ENCODE data around the gene STK11IP. TPM values are rescaled to one million over a fixed set of nuclear protein-coding genes. Genes with fewer than 3 reads are reported as not detected.

The STK11IP gene
- total RNA-seq = 10 to 100 TPM; 34.6 to 42.0 (median 39.6) TPM
- long read RNA-seq, donor 1, partial matches to known transcripts = 17 of 36 reads
- long read RNA-seq, donor 1, other reads (novel, unspliced or antisense) = 15 of 36 reads
- long read RNA-seq, donor 2, partial matches to known transcripts = 2 of 8 reads
- long read RNA-seq, donor 2, other reads (novel, unspliced or antisense) = 5 of 8 reads

GRCh38 chr2:219597552-219598307 lies at the start of gene STK11IP:
TSS of gene STK11IP (plus strand) at chr2:219597857. CDS start at chr2:219598120, 263 bp downstream.
- peaks cover 13% of the 10 kb centered on the region for H3K4me1 ChIP-seq (ENCODE audit: low read depth)

GRCh38 chr2:219548990-219549389 lies 48.7 kb upstream of the STK11IP start:
- DNase-seq (no peak), ATAC-seq (no peak)
- TF ChIP-seq, protein P1, sequence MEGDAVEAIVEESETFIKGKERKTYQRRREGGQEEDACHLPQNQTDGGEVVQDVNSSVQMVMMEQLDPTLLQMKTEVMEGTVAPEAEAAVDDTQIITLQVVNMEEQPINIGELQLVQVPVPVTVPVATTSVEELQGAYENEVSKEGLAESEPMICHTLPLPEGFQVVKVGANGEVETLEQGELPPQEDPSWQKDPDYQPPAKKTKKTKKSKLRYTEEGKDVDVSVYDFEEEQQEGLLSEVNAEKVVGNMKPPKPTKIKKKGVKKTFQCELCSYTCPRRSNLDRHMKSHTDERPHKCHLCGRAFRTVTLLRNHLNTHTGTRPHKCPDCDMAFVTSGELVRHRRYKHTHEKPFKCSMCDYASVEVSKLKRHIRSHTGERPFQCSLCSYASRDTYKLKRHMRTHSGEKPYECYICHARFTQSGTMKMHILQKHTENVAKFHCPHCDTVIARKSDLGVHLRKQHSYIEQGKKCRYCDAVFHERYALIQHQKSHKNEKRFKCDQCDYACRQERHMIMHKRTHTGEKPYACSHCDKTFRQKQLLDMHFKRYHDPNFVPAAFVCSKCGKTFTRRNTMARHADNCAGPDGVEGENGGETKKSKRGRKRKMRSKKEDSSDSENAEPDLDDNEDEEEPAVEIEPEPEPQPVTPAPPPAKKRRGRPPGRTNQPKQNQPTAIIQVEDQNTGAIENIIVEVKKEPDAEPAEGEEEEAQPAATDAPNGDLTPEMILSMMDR (IDR thresholded peaks at IDR 0.05) = no peak
- Histone ChIP-seq H3K4me1 (ENCODE audit: low read depth) (peaks cover 19% of the 10 kb centered on the region), H3K9me3 (no peaks in the 10 kb centered on the region), H3K4me3 (no peak overlapping the region), H3K36me3 (ENCODE audit: low read depth) (no peaks in the 10 kb centered on the region)
- intact Hi-C loops (cut with DNase I, micrococcal nuclease) = no loop called here

More at GRCh38 chr2:219597552-219598307, at the start of gene STK11IP:
- TF ChIP-seq, protein P1 (IDR thresholded peaks at IDR 0.05) = no peak
- intact Hi-C loops (cut with DNase I, micrococcal nuclease) = no loop called here
- Histone ChIP-seq H3K9me3 (no peaks in the 10 kb centered on the region), H3K4me3 (peak within 1 kb of the TSS; percentile 54), H3K36me3 (ENCODE audit: low read depth) (no peaks in the 10 kb centered on the region)
- DNase-seq = peak; percentile 96 to 99 (median 98)
- ATAC-seq = peak; percentile 98

- TF ChIP-seq, protein P1 (IDR thresholded peaks at IDR 0.05) = no peak
- DNase-seq (no peak), ATAC-seq (no peak)
- Histone ChIP-seq H3K4me1 (ENCODE audit: low read depth) (peaks cover 13% of the 10 kb centered on the region), H3K36me3 (ENCODE audit: low read depth) (no peaks in the 10 kb centered on the region), H3K4me3 (no peak overlapping the region), H3K9me3 (no peaks in the 10 kb centered on the region)
- intact Hi-C loops (cut with DNase I, micrococcal nuclease) = no loop called here
Measured at GRCh38 chr2:219549619-219550018, 48.0 kb upstream of the STK11IP start.

DNA sequence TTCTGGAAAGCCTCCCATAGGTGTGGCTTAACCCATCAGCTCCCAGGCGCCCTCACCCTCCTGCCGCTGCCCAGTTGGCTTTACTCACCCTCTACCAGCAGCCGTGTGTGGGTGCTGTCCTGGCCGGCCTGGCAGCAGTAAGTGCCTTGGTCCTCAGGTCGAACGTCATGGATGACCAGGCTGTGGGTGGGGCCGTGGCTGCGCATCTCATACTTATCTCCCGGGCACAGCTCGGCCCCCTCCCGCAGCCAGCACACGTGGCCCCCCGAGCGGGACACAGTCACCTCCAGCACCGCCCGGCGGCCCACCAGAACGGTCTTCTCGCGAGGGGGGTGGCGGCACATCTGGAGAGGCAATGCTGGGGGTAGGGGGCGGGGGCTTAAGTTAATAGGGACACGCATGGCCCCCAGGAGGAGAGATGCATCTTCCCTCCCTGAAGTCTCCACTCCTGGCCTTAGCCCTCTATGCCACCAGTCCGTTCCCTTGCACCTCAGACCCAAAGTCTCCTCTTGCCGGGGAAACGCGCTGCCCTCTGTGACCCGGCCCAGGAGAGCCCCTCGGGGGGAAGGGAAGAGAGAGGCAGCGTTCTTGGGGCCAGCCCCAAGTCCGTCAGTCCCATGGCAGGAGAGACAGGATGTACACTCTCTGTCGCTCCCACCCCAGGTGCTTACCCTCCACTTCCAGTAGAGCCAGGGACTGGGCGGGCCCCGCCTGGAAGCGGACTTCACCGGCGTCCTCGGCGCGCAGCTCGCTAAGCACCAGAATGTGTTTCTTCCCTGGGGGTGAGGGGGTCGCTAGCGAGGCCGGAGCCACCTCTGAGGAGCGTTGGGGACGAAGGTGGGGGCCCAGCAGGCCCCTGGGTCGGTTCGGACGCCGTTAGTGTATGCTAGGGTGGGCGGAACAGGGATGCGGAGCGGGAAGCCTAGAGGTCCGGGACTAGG lies 45.9 kb upstream of the STK11IP start:
- ATAC-seq (peak; percentile 33), DNase-seq (peak in 1 of 3 donors; percentile 57)
- TF ChIP-seq, protein P1 (IDR thresholded peaks at IDR 0.05) = no peak
- Histone ChIP-seq H3K9me3 (no peaks in the 10 kb centered on the region), H3K36me3 (ENCODE audit: low read depth) (no peaks in the 10 kb centered on the region), H3K4me1 (ENCODE audit: low read depth) (peaks cover 13% of the 10 kb centered on the region), H3K4me3 (no peak overlapping the region)
- intact Hi-C loops (cut with DNase I, micrococcal nuclease) = no loop called here

DNA sequence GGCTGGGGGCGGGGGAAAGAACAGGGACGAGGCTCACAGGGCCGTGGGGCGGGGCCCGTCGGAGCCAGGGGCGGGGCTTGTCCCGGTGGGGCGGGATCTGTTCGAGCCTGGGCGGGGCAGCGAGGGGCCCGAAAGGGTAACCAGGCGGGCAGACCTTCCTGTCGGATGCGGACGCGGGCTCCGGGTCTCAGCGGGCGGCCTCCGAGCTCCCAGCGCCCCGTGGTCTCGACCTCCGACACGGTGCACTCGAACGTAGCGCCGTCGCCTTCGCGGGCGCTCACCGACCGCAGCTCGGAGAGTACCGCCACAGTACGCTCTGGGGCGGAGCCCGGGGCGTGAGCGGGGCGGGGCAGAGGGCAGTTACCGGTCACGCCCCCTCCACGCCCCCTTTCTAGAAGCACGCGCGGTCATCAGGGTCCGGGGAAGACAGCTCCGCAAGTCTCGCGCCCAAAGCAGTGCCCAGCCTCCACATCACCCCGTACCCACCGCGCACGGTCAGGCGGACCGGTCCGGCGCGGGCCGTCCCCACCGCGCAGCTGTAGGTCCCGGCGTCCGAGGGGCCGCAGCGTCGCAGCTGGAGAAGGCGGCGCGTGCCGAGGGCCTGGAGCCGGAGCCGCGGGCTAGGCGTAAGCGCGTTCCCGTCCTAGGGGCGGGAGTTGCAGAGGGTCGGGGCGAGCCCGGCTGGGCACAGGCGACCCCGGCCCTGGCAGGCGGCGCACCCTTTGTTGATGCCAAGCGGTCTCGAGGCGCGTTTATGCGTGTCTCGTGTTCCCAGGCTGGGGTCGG lies 45.1 kb upstream of the STK11IP start:
- TF ChIP-seq, protein P1 (IDR thresholded peaks at IDR 0.05) = no peak
- Histone ChIP-seq H3K9me3 (no peaks in the 10 kb centered on the region), H3K36me3 (ENCODE audit: low read depth) (no peaks in the 10 kb centered on the region), H3K4me3 (no peak overlapping the region), H3K4me1 (ENCODE audit: low read depth) (peaks cover 13% of the 10 kb centered on the region)
- DNase-seq (peak; percentile 84 to 94 (median 90)), ATAC-seq (peak; percentile 95)
- intact Hi-C loops (cut with DNase I, micrococcal nuclease) = no loop called here
